GM12874 (cell line): ENCODE measurements around the gene PIKFYVE.

ENCODE experiments used
- CTCF ChIP-seq: IDR thresholded peaks from 2 replicates; pipeline ENCODE4 v1.5.1; 2011; ENCODE audit warnings: low read depth, mild to moderate bottlenecking, control low read depth, low read length, moderate library complexity; ENCODE audit not compliant: insufficient read depth

Gene PIKFYVE

GRCh38 chr2:208235860-208236259, 30.2 kb upstream of the PIKFYVE start:
- TF ChIP-seq CTCF, result no peak

GRCh38 chr2:208239770-208240493, 26.1 kb upstream of the PIKFYVE start:
- no peak for TF ChIP-seq CTCF

GRCh38 chr2:208240619-208241209, 25.3 kb upstream of the PIKFYVE start:
- no peak for TF ChIP-seq CTCF

GRCh38 chr2:208244422-208244821, 21.6 kb upstream of the PIKFYVE start:
- TF ChIP-seq CTCF, result no peak

GRCh38 chr2:208245746-208246145, 20.3 kb upstream of the PIKFYVE start:
- no peak for TF ChIP-seq CTCF

- TF ChIP-seq CTCF, result no peak
Observed at GRCh38 chr2:208248601-208249000, 17.5 kb upstream of the PIKFYVE start.

GRCh38 chr2:208249296-208249695, 16.8 kb upstream of the PIKFYVE start:
- no peak for TF ChIP-seq CTCF
